ENCODE data around the gene SLC15A1.
A peak's percentile ranks its signal among the peaks of the same experiment; 100 is the strongest.
"Not testable (repeated sequence)": the region's sequence is repeated elsewhere in the genome, so short reads cannot be mapped to it uniquely, and the experiment has no call there.

SLC15A1 gene

DNA sequence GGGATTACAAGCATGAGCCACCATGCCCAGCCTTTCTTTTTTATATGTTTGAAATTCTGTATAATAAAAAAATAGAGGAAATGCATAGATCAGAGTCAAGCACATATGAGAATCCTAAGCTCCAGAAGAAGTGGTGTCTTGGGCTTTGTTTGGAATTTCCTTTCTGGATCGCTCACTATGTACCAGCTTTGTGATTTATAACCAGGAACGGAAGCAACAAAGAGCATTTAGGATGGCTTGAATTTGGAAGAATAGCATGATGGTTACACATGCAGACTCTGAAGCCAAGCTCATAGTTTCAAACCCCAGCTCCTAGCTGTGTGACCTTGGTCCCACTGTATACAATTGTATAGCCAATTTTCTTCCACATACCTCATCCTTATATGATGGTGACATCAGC is 28.0 kb upstream of the SLC15A1 start:
- DNase-seq = no peak

GRCh38 chr13:98779695-98780094 is 27.2 kb upstream of the SLC15A1 start:
- DNase-seq = no peak

DNA sequence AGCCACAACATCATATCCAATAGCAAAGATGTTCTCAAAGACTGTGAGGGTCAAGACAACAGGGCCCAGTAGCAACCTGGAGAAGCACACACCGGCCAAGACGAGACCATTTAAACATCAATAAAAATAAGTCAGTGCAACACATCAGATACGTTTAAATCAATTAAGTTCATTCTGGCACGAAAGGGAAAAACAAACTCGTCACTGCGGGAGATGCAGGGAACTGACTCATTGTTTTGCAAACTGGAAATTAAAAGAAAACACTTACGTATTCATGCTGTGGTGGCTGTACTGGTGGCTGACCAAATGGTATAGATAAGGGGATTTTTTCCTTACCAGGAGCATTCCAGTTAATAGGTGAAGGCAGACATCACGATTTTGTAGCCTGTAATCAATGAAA is 26.3 kb upstream of the SLC15A1 start:
- no peak for DNase-seq

GRCh38 chr13:98776644-98777043 is 24.2 kb upstream of the SLC15A1 start:
- no peak for DNase-seq

DNA sequence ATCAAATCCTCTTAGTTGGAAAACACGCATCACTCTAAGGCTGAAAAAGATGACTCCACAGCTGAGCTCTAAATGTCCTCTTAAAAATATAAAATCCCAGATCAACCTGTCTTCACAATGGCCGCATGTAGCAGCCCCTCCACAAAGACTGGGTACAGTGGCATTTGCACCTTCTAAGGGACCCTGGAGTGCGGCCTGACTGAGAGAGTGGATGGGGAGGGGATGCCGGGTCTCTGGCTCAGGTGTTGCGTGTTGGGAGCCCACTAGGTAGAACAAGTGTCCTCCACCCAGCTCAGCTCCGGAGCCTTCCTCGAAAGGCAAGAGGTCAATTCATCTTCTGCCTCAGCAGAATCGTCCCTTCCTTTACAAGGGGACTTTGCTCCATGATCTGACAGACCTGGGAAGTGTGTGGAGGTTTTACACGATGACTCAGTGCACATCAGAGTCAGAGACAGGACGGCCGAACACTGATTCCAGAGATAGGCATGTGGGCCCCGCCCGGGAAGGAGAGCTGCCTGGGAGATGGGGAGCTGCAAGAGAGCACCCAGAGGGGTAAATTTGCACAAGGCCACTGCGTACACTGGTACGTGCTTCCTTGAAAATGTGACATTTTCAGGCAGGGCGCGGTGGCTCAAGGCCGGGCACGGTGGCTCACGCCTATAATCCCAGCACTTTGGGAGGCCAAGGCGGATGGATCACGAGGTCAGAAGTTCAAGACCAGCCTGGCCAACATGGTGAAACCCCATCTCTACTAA is 23.5 kb upstream of the SLC15A1 start:
- no peak for DNase-seq

DNA sequence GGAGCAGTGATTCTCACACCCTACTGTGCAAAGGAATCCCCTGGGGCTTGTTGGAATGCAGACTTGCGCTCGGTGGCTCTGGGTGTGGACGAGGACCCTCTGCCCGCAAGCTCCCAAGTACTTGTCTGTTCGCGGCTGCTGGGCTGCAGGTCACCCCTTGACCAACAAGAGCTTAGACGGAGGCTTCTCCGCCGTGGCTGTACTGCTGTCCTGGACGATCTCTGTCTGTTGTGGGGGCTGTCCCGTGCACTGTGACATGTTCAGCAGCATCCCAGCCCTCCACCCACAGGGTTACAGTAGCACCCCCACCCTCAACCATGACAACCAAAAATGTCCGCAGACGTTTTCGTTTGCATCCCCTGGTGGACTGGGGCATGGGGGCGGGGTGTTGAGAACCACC is 22.9 kb upstream of the SLC15A1 start:
- no peak for DNase-seq

DNA sequence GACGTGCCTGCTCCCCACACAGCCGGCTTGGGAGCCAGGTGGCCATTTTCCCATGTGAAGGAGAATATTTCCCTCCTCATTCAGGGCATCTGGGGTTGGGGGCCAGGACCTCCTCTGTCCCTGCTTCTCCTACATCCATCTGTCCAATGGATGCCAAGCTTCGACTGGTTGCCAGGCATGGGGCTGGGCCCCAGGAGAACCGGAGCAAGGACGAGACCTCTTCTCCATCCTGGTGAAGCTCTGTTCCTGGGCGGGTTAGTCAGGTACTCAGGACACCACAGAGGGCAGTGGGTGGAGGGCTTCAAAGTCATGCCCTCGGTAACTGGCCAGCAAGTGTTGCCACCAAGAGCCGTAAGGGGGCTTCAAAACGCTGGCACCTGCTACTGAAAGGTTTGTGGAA is 22.3 kb upstream of the SLC15A1 start:
- no peak for DNase-seq

DNA sequence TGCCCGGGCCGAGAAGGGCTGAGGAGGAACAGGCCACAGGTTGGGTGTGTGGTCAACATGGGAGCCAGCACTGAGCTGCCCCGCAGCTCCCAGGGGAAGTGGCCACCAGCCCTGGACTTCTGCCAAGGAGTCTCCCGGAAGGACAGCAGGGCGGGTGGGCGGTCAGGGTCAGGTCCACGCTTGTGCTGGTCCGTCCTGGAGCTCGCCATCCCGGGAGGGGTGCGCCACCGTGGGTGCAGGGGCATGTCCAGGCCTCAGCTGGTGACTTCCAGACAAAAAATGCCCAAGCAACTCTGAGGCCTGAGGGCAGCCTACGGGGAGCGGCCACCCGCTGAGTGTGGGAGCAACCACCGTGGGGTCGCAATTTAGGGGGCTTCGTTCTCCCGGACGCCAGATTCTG is 21.4 kb upstream of the SLC15A1 start:
- DNase-seq = no peak

DNA sequence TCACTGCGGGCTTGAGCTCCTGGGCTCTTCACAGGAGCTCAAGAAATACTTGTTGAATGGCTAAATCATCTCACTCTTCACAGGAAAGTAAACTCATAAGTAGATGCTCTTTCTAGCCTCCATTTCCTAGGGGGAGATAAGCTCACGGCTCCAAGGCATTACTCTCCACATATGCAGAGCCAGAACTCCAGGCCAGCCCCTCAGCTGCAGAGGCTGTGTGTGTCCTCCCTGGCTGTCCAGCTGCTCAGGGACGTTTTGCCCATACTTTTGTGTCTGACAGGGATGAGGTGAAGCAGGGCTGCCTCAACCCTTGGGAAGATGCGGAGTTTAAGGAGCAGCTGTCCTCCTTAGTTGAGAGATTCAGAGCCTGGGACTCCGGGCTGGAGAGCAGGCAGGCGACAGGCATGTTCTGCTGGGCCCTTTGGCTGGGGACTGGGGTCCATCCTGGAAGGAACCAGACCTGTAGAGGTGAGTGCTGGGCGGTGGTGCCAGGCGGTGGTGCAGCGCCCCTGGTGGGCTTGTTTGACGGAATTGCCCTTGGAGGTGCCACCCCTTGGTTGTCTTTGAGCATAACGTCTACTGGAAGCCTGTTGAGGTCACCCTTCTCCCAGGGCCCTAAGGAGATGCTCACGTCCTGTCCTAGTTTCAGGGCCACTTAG is 20.5 kb upstream of the SLC15A1 start:
- DNase-seq = no peak

DNA sequence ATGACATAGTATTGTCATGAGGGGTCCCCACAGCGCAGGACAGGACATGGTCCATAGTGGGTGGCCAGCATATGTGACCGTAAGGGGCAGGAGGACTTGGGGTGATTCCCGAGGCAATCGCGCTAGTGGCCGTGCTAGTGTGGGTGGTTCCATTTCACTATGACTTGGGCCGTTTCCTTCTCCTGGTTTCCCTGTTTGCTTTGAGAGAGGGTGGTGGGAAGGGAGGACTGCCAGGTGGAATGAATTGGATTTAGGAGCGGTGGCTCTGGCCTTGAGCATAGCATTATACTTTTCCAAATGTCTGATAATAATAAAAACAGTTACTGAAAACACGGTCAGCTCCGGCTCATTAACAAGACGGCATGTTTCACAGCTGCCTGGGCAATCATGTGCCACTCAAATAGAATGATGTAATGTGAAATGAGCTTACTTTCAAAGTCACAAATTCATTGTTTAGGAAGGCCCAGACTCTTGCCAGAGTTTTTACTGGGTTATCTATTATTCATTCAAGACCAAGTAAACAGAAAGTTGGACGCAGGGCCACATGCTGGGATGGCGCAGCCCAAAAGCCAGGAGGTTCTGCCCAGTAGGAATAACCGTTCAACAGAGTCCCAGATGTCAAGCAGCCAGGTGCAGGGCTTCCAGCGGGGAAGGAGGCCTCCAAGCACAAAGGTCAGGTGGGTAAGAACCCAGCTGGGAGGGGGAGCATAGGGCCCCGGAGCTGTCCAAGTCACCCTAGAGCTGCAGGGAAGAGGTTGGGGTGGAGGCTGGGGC is 19.6 kb upstream of the SLC15A1 start:
- DNase-seq = peak; percentile 7

DNA sequence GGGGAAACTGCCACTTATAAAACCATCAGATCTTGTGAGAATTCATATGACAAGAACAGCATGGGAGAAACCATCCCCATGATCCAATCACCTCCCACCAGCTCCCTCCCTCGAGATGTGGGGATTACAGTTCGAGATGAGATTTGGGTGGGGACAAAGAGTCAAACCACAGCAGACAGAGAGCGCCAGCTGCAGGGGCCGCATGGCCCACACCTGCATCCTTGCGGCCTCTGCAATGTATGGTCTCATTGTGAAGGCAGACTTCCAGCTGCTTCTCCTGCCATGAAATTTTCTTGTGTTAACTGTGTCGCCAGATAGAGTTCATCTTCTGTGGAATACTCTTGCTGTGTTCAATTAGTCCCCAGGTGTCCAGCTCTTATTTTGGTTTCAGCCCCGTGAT is 17.3 kb upstream of the SLC15A1 start:
- no peak for DNase-seq

- no peak for DNase-seq
Observed at GRCh38 chr13:98768522-98768921, 16.1 kb upstream of the SLC15A1 start.

GRCh38 chr13:98766697-98767096 is 14.2 kb upstream of the SLC15A1 start:
- no peak for DNase-seq

GRCh38 chr13:98765996-98766519 is 13.6 kb upstream of the SLC15A1 start:
- no peak for DNase-seq

GRCh38 chr13:98761986-98762616 is 9.6 kb upstream of the SLC15A1 start:
- no peak for DNase-seq

DNA sequence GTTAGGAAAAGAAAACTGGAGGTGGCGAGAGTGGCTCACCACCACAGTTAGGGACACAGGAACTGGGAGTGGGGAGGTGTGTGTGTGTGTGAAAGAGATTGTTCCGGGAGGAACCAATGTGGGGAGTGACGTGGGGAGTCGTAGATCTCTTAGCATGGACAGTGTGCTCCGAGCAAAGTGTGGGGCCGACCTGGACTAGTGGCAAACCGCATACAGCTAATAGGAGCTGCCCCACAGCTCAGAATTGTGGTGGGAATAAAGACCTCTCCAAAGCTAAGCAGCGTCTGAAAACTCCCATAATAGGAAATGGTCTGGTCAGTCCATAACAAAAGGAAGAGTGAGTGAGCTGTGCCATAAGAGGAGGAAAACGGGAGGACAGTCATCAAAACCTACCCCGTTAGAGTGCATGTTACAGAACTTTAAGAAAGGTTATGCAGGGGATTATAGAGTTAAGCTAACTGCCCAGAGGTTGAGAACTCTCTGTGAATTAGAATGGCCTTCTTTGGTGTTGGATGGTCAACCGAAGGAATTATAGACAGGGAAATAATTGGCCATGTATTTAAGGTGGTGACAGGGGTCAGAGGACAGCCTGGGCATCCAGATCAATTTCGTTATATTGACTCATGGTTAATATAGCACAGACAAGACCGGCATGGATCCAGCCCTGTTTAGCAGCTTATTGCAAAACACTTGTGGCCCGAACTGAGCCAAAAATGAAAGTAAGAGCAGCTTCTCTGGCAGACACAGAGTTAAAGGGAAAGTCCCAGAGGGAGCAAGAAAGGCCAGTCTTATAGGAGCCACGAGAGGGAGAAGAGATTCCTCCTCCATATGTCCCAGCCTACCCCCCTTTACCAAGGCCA is 8.9 kb upstream of the SLC15A1 start:
- DNase-seq = no peak

DNA sequence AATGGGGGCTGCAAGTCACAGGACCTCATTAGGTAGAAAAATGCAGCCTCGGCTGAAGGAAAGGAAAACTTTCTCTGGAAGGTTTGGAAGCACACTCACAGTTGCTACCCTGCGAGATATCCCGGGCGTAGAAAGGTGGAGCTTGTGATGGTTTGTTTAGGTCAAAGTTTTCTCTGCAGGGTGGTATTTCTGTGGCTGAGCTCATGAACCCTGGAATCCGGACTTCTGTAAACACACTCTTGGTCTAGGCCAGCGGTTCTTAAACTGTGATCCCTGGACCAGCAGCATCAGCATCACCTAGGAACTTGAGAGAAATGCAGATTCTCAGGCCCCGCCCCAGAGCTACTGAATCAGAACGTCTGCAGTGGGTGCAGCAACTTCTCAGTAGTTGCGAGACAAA is 3.3 kb upstream of the SLC15A1 start:
- no peak for DNase-seq

- no peak for DNase-seq
Observed at GRCh38 chr13:98755116-98755515, 2.6 kb upstream of the SLC15A1 start.

DNA sequence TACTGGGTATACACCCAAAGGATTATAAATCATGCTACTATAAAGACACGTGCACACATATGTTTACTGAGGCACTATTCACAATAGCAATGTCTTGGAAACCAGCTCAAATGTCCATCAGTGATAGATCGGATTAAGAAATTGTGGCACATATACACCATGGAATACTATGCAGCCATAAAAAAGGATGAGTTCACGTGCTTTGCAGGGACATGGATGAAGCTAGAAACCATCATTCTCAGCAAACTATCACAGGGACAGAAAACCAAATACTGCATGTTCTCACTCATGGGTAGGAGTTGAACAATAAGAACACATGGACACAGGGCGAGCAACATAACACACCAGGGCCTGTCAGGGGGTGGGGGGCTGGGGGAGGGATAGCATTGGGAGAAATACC is 2.0 kb upstream of the SLC15A1 start:
- DNase-seq = not testable (repeated sequence)

DNA sequence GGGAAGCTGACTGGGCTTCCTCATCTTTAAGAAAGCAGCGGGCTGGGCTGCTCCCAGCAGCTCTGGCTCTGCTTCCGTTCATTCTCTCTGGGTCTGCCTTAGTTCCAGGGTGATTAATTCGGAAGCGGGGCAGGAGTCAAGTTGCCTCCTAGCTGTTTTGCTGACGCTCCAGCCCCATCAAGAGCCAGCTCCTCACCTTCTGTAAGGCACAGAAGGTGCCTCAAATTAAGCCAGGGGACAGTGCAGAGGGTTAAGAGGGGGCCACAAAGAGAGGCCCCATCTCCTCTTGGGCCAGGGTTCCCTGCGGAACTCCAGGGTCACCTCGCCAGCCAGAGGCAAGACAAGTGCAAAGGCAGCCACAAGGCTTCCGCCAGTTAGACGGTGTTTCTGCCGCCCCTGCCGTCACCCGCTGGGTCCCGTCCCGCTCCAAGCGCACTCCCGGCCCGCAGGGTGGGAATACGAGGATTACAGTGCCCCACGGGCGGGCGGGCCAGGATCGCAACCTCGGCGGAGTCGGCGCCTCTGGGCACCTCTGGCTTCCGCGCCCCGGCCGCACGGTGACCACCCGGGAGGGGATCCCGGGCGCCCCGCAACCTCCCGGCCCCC is 508 bp downstream of the SLC15A1 start:
- no peak for DNase-seq

DNA sequence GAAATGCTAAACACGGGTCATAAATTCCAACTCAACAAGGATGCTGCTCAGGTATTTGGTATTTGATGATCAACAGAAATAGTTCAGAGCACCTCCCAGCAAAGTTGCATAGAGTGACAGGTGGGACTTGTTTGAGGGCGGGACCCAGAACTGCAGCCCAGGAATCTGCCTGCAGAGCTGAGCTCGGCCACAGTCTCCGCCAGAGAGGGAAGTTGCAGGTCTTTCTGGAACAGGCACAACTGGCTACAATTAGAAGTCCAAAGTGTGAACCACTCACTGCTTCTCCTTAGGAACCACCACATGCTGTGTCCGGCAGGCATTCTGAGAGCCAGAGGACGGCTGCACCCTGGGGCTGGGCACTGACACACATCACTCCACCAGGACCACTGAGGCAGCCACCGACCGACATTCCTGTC is 1.1 kb downstream of the SLC15A1 start:
- DNase-seq = no peak

DNA sequence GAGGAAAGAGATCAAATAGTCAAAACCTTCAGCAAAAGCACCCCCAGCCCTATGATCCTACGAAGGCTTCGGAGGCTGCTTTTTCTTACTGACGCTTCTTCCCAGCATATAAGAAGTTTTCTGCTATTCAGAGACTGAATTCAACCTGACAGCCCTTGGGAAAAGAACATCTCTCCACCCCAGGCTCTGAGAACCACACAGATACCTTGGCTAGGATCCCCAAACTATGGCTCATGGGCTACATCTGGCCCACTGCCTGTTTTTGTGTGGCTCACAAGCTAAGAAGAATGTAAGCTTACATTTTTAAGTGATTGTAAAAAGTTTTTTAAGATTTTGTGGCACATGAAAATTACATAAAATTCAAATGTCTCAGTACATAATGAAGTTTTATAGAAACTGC is 3.0 kb downstream of the SLC15A1 start:
- no peak for DNase-seq

Measured in NCI-H2029 treated with DMSO at 0.1 percent for 48 hours (cell line).